ENCODE data around the gene LAPTM5.

DNA sequence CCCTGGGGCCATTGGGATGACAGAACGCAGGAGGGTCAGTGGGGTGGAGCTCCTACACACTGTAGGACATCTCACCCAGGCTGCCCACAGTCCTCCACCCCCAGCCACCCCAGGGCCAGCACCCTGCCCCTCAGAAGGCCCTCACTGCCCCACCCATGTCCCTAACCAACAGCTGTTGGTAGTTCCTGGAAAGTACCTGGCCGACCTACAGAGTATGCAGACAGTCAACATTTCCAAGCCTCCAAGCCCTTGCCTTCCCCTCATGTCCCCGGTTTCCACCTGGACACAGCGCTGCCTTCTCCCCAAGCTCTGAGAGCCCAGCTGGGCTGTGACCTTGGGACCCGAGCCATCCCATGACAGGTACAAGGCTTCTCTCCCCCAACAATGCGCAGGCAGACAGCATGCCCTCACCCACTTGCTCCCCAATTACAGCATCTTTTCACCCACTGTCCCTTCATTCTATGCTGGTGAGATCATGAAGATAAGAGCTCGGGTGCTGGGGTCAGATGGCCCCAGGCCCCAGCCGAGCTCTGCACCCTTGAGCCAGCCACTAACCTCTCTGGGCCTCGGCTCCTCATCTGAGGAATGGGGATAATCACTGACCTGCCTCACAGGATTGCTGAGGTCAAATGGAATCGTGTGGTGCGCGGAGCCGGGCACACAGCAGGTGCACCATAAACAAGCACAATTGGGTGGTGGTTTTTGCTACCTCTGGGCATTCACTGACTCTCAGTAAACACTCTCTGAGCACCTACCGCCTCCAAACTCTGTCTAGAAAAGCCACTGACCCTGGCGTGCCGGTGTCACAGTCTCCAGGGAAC is 11.2 kb downstream of the LAPTM5 start:
- TF ChIP-seq, protein P1, sequence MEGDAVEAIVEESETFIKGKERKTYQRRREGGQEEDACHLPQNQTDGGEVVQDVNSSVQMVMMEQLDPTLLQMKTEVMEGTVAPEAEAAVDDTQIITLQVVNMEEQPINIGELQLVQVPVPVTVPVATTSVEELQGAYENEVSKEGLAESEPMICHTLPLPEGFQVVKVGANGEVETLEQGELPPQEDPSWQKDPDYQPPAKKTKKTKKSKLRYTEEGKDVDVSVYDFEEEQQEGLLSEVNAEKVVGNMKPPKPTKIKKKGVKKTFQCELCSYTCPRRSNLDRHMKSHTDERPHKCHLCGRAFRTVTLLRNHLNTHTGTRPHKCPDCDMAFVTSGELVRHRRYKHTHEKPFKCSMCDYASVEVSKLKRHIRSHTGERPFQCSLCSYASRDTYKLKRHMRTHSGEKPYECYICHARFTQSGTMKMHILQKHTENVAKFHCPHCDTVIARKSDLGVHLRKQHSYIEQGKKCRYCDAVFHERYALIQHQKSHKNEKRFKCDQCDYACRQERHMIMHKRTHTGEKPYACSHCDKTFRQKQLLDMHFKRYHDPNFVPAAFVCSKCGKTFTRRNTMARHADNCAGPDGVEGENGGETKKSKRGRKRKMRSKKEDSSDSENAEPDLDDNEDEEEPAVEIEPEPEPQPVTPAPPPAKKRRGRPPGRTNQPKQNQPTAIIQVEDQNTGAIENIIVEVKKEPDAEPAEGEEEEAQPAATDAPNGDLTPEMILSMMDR (conservative IDR thresholded peaks at IDR 0.05; ENCODE audit: low read depth, low read length) = no peak
- no peak for TF ChIP-seq EZH2 (IDR thresholded peaks at IDR 0.05; ENCODE audit: borderline replicate concordance, low read depth, low read length, poor library complexity, severe bottlenecking)

Data from A673 (cell line).